ES-I3 (cell line): ENCODE results near the gene TGFB3.
"Not testable (repeated sequence)": the region's sequence is repeated elsewhere in the genome, so short reads cannot be mapped to it uniquely, and the experiment has no call there.

Experiments used
- H3K36me3 ChIP-seq: 2 replicates; pipeline ENCODE4 v1.6.1; 2013; ENCODE audit warnings: mild to moderate bottlenecking, low read length, control low read depth, moderate library complexity; ENCODE audit not compliant: insufficient read depth
- H3K4me1 ChIP-seq: 2 replicates; pipeline ENCODE4 v1.6.1; 2013; ENCODE audit warnings: mild to moderate bottlenecking, control low read depth, low read length; ENCODE audit not compliant: insufficient read depth
- H3K9ac ChIP-seq: 2 replicates; pipeline ENCODE4 v1.6.1; 2013; ENCODE audit warnings: low read depth, mild to moderate bottlenecking, low read length, moderate library complexity
- H3K9me3 ChIP-seq: 2 replicates; pipeline ENCODE4 v1.6.1; 2013; ENCODE audit warnings: mild to moderate bottlenecking, low read length, moderate library complexity; ENCODE audit not compliant: control insufficient read depth, insufficient read depth

TGFB3 gene

GRCh38 chr14:75981426-75982265 is at the start of gene TGFB3:
Gene TGFB3 (minus strand): TSS chr14:75981995. CDS start chr14:75980893, 1,102 bp downstream.
- Histone ChIP-seq H3K4me1 (peaks cover 19% of the 10 kb centered on the region), H3K36me3 (no peaks in the 10 kb centered on the region), H3K9ac (peak within 1 kb of the TSS; percentile 84), H3K9me3 (no peaks in the 10 kb centered on the region)

- Histone ChIP-seq H3K4me1 (peaks cover 11% of the 10 kb centered on the region; the same call in 1 of the 2 replicates), H3K9me3 (no peaks in the 10 kb centered on the region), H3K9ac (no peak overlapping the region), H3K36me3 (peaks cover 4% of the 10 kb centered on the region; the same call in 1 of the 2 replicates)
Observed at GRCh38 chr14:76024211-76024907, 42.6 kb upstream of the TGFB3 start.

DNA sequence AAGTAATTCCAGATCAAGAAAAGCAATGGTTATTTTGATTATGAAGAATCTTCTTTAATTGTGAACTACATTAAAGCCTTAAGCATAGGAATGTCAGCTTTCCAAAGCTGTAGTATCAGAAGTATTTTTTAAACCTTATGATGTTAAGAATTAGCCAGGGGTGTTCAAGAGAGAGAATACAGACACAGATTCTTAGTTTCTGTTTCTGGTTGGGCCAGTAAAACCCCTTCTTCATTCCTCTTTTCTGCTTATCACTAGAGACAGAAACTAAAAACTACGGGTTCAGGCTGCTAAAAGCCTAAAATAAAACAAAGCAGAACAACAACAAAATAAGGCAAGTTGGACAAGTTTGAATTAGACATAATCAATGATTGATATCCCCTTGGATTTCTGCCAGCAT is 42.0 kb upstream of the TGFB3 start:
- no peak overlapping the region for H3K9ac ChIP-seq
- no peaks in the 10 kb centered on the region for H3K9me3 ChIP-seq
- H3K4me1 ChIP-seq, result peaks cover 11% of the 10 kb centered on the region; the same call in 1 of the 2 replicates
- H3K36me3 ChIP-seq, result peaks cover 4% of the 10 kb centered on the region; the same call in 1 of the 2 replicates

- peaks cover 4% of the 10 kb centered on the region; the same call in 1 of the 2 replicates for H3K36me3 ChIP-seq
- H3K4me1 ChIP-seq, result peaks cover 11% of the 10 kb centered on the region; the same call in 1 of the 2 replicates
- H3K9ac ChIP-seq, result no peak overlapping the region
- no peaks in the 10 kb centered on the region for H3K9me3 ChIP-seq
Observed at GRCh38 chr14:76022991-76023390, 41.2 kb upstream of the TGFB3 start.

- no peak overlapping the region for H3K9ac ChIP-seq
Observed at GRCh38 chr14:76019676-76020075, 37.9 kb upstream of the TGFB3 start.

GRCh38 chr14:76015668-76016067 is 33.9 kb upstream of the TGFB3 start:
- Histone ChIP-seq H3K4me1 (peaks cover 9% of the 10 kb centered on the region; the same call in 1 of the 2 replicates), H3K36me3 (peaks cover 6% of the 10 kb centered on the region; the same call in 1 of the 2 replicates), H3K9ac (no peak overlapping the region), H3K9me3 (no peaks in the 10 kb centered on the region)

More at GRCh38 chr14:76019676-76020075, 37.9 kb upstream of the TGFB3 start:
- Histone ChIP-seq H3K4me1 (peaks cover 11% of the 10 kb centered on the region; the same call in 1 of the 2 replicates), H3K9me3 (no peaks in the 10 kb centered on the region), H3K36me3 (peaks cover 4% of the 10 kb centered on the region; the same call in 1 of the 2 replicates)

- H3K9me3 ChIP-seq, result no peaks in the 10 kb centered on the region
- peaks cover 9% of the 10 kb centered on the region; the same call in 1 of the 2 replicates for H3K4me1 ChIP-seq
- H3K36me3 ChIP-seq, result peaks cover 6% of the 10 kb centered on the region; the same call in 1 of the 2 replicates
- no peak overlapping the region for H3K9ac ChIP-seq
Observed at GRCh38 chr14:76015191-76015590, 33.4 kb upstream of the TGFB3 start.

- Histone ChIP-seq H3K4me1 (peaks cover 9% of the 10 kb centered on the region; the same call in 1 of the 2 replicates), H3K9me3 (no peaks in the 10 kb centered on the region), H3K36me3 (peaks cover 14% of the 10 kb centered on the region; the same call in 1 of the 2 replicates), H3K9ac (no peak overlapping the region)
Observed at GRCh38 chr14:76012354-76012753, 30.6 kb upstream of the TGFB3 start.

DNA sequence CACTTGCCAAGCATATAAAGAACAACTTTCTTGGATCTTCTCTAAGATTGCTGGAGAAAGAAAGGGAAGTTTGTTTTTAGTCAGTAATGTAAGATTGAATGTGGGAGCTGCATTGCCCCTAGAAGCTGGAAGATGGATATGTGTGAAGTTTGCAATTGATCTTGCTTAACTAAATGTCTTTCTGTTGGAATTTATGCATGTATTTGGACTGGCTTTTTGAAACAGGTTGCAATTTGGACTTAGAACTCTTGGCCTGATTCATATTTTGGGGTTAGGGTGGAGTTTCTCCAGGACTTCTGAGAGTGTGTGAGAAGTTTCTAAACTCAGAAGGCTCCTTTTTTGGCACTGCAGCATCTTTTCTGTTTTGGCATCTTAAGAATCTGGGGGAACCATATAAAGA is 30.1 kb upstream of the TGFB3 start:
- Histone ChIP-seq H3K9ac (no peak overlapping the region), H3K9me3 (no peaks in the 10 kb centered on the region), H3K36me3 (peaks cover 14% of the 10 kb centered on the region; the same call in 1 of the 2 replicates), H3K4me1 (peaks cover 9% of the 10 kb centered on the region; the same call in 1 of the 2 replicates)

GRCh38 chr14:76009627-76010026 is 27.8 kb upstream of the TGFB3 start:
- not testable (repeated sequence) for H3K4me1 ChIP-seq, H3K9me3 ChIP-seq, H3K9ac ChIP-seq
- H3K36me3 ChIP-seq, result peaks cover 19% of the 10 kb centered on the region; the same call in 1 of the 2 replicates

- Histone ChIP-seq H3K4me1 (peaks cover 9% of the 10 kb centered on the region; the same call in 1 of the 2 replicates), H3K9ac (no peak overlapping the region), H3K36me3 (0 out of 2 replicates have a peak, but pooled peaks cover 13% of the 10 kb centered on the region), H3K9me3 (no peaks in the 10 kb centered on the region)
Observed at GRCh38 chr14:76007852-76008251, 26.1 kb upstream of the TGFB3 start.

- no peaks in the 10 kb centered on the region for H3K9me3 ChIP-seq
- peaks cover 8% of the 10 kb centered on the region; the same call in 1 of the 2 replicates for H3K4me1 ChIP-seq
- no peak overlapping the region for H3K9ac ChIP-seq
- 0 out of 2 replicates have a peak, but pooled peaks cover 13% of the 10 kb centered on the region for H3K36me3 ChIP-seq
Observed at GRCh38 chr14:76007379-76007778, 25.6 kb upstream of the TGFB3 start.

DNA sequence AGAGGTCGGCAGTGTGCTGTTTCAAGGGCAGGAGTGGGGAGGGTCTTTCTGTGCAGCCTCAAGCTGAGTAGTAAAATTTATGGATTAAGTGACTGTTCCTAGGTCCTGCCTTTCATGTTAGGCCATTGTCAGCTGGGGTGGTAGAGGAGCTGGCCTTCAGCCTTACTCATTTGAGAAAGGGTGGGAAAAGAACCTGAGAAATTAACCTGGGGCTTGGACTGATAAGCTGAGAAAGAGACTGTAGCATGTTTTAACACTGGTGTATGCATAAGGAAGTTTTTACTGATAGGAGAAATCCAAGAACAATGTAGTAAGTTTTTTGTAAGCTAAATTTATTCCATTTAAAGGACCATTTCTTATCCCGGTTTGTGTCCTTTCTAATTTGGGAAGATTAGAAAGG is 24.5 kb upstream of the TGFB3 start:
- 0 out of 2 replicates have a peak, but pooled peaks cover 13% of the 10 kb centered on the region for H3K36me3 ChIP-seq
- H3K4me1 ChIP-seq, result no peaks in the 10 kb centered on the region
- no peak overlapping the region for H3K9ac ChIP-seq
- H3K9me3 ChIP-seq, result no peaks in the 10 kb centered on the region

DNA sequence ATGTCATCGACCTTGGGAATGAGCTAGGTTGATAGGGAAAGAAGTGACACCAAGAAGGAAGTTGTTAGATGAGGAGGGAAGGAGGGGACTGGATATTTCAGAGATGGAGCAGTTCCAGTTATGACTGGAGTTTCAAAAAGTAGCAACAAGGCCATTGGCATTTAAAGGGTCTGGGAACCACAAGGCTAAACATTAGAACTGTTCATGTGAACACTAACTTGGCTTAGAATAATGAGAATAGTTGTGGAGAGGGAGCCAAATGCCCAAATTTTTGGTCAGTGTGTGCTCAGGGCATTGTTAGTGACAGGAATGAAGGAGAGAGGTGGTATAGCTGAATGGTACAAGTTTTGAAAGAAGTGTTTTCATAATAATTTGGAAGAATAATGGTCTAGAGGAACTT is 20.6 kb upstream of the TGFB3 start:
- Histone ChIP-seq H3K9me3 (no peaks in the 10 kb centered on the region), H3K36me3 (peaks cover 5% of the 10 kb centered on the region; the same call in 1 of the 2 replicates), H3K9ac (no peak overlapping the region), H3K4me1 (no peaks in the 10 kb centered on the region)
